GM18909 (cell line): ENCODE measurements around the gene P3H2.
"Not testable (repeated sequence)": the region's sequence is repeated elsewhere in the genome, so short reads cannot be mapped to it uniquely, and the experiment has no call there.

ENCODE experiments used
- ATAC-seq: cut with Tn5 transposase; IDR thresholded peaks from one replicate; pipeline ENCODE4 v1.9.1; 2021; ENCODE audit warnings: mild to moderate bottlenecking; ENCODE audit not compliant: unreplicated experiment, poor library complexity

P3H2 gene, protein sequence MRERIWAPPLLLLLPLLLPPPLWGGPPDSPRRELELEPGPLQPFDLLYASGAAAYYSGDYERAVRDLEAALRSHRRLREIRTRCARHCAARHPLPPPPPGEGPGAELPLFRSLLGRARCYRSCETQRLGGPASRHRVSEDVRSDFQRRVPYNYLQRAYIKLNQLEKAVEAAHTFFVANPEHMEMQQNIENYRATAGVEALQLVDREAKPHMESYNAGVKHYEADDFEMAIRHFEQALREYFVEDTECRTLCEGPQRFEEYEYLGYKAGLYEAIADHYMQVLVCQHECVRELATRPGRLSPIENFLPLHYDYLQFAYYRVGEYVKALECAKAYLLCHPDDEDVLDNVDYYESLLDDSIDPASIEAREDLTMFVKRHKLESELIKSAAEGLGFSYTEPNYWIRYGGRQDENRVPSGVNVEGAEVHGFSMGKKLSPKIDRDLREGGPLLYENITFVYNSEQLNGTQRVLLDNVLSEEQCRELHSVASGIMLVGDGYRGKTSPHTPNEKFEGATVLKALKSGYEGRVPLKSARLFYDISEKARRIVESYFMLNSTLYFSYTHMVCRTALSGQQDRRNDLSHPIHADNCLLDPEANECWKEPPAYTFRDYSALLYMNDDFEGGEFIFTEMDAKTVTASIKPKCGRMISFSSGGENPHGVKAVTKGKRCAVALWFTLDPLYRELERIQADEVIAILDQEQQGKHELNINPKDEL

DNA sequence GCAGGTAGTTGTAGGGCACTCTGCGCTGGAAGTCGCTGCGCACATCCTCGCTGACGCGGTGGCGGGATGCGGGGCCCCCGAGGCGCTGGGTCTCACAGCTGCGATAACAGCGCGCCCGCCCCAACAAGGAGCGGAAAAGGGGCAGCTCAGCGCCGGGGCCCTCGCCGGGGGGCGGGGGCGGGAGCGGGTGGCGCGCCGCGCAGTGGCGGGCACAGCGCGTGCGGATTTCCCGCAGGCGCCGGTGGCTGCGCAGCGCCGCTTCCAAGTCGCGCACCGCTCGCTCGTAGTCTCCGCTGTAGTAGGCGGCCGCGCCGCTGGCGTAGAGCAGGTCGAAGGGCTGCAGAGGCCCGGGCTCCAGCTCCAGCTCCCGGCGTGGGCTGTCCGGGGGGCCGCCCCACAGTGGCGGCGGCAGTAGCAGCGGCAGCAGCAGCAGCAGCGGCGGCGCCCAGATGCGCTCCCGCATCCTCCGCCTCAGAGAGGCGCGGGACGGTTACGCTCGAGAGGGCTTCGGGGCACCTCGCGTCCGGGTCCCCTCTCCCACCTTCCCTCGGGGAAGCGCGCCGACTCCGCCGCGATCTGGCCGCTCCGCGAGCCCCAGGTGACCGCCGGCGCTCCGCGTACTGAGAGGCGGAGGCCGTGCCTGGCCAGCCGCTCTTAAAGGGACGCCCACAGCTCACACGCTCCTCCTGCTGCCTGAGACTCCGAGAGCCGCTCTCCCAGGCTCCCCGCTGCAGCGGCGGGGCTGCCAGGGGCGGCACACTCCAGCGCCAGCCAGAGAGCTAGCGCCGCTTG is at the start of gene P3H2:
TSS of gene P3H2 (minus strand) at position 629 of the 792 bp plus-strand sequence. CDS start at position 463, 166 bp downstream.
- peak; percentile 81 for ATAC-seq

DNA sequence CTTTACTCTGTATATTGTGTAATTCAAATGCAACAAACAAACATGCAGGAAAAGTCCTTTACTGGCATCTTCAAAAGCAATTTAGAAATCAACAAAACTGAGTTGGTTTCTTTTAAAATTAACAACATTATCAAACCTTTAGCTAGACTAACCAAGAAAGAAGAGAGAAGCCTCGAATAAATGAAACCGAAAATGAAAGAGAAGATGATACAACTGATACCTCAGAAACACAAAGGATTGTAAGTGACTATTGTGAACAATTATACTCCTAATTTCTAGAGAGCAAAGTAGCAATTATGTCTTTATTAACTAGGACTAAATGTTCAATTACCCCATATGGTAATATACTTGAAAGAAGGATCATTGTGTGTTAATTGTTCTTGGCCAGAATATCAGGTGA is 49.2 kb upstream of the P3H2 start:
- ATAC-seq, result peak; percentile 82

DNA sequence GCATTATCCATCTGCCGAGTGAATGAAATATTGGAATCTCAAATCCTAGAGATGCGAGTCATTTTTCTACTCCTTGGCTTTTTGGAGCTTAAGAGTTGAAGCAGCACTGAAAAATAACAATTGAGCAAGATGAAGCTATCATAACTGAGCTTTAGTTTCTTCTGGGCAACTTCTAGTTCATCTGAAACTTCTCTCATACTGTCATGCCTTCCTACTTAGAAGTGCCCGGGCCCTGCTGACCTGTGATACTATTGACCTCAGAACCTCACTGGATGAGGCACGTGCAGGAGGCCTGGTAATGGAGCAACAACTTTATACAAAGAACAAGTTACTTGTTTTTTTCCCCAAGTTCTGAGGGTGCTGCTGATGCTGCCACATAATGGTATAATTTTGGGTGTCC is 48.5 kb upstream of the P3H2 start:
- peak; percentile 25 for ATAC-seq

DNA sequence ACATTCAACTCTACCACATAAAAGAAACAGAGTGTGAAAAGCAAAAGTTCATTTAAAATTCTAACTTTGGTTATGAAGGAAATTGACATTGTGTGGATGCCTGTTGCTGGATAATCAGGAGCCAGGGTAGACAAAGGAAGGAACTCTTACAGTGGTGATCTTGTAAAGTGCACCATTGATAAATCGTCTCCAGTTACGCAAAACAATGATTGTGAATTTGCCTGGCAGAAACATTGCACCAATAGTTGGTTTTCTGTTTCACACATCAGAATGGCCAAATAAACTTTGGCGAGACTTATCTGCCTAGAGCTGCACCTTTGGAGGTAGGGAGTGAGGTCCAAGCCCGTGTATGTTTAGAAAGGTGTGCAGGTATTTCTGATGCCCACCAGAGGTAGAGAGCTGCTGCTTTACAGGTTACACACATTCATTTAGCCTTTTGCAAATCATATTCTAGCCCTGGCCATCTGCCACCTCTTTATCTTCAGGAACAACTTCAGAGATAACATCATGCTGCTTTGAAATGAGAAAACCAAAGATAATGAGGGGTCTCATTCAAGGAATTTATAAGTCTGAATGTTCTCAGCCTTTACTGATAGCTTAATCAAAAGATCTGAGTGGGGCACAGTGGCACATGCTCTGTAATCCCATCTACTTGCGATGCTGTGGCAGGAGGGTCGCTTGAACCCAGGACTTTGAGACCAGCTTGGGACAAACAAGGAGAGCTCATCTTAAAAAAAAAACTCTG is 47.4 kb upstream of the P3H2 start:
- ATAC-seq, result no peak

DNA sequence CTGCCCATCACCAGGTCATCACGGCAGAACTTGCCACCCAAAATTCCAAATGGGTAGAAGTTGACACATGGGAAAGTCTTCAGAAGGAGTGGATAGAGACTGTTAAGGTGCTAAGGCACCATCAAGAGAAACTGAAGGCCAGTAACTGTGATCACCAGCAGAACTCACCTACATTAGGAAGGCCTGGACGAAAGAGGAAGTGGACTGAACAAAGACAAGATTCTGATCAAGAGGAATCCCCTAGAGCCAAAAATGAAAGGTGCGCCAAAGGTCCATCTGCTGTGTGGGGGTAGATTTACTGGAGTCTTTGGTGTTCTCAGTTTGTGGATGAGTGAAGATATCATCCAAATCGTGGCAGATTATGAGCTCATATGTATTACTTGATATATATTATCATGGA is 46.3 kb upstream of the P3H2 start:
- ATAC-seq, result no peak

DNA sequence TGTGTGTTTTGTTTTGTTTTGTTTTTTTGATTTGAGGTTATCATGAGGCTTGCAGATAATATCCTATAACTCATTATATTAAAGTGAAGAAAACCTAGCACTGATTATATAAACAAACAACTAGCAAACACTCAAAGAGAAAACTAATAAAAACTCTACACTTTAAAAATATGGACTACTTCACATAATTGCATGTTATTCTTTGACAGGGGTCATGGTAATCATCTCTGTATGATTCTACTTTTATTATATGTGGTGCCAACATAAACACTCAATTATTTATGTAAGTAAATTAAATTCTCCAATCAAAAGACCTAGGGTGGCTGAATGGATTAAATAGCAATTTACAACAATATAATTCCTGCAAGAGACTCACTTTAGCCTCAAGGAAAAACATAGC is 44.6 kb upstream of the P3H2 start:
- ATAC-seq, result no peak

DNA sequence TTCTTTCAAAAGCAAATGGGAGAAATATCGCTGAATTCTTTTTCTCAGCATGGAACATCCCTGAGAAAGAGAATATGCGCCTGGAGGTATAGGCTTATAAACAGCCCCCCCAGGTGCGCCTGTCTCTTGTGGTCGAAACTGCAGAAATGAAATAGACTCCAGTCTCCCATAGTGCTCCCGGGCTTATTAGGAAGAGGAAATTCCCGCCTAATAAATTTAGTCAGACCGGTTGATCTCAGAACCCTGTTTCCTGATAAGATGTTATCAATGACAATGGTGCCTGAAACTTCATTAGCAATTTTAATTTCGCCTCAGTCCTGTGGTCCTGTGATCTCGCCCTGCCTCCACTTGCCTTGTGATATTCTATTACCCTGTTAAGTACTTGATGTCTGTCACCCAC is 41.3 kb upstream of the P3H2 start:
- not testable (repeated sequence) for ATAC-seq

DNA sequence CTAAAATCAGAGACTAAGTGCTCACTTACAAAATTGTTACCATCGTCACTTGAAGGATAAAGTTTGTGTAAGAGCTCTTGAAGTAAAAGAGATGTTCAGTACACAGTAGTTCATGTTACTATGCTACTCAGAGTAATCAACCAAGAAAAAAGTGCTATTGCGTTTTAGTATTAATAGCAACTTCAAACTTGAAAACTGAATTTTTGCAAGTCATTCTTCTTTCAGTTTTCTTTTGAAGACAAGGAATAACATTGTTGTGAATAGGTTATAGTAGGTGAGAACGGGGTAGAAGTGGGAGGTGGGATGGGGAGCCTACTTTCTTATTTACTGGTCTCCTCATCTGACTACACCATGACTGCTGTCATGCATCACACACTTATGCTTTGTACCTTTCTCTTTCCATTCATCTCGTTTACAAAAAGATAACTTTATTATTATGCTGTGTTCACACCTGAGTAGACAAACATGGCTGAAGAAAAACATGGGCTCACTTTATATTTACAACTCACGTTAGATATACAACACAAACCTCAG is 39.3 kb upstream of the P3H2 start:
- ATAC-seq, result no peak

DNA sequence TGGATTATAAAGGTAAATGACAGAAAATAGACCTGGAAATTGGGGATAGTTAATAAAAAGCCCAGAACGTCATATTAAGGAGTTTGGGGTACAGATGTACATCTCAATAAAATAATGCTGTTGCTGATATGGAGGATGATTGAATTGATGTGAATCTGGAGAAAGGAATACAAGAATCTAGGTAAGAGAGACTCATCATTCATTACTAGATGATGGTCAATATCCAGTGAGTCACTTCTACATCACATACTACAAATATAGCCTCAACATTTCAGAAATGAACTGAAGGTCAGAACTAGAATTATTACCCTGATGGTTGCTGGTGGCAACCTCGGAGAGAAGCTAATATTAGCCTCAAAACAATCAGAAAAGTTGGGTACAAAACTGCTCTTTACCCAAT is 37.6 kb upstream of the P3H2 start:
- no peak for ATAC-seq

DNA sequence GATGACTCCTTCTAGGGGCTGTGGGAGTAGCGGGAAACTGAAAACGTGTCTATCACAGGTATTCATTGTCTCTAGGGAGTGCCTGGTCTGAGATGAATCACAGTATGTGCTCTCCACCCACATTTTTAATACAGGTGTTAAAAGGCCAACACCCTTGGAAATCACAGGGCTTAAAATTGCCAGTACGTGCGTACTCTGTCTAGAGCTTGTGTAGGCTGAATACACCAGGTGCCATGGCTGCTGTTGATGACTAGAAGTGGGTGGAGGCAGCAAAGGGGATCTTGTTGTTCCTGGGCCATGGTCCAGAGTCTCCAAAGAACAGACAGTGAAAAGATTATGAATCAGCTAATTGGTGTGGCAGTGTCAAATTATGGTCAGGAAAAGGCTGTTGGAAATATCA is 35.1 kb upstream of the P3H2 start:
- ATAC-seq, result no peak

DNA sequence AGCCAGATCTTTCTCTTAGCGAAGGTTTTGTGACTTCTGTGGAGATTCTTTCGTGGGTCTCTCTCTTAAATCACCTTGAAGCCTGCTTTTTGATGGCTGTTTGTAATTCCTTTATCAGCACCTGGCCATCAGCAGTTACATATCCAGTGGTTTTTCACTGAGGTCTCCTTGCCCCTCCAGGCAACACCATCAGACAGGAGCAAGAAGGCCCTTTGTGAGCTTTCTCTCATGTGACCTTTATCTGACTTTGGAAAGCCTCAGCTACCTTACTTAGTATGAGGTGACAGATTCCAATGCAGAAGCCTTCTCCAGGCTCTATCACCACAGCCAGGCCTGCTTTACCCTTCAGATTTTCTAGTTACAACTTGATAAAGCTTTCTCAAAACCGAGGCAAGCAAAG is 30.0 kb upstream of the P3H2 start:
- no peak for ATAC-seq

DNA sequence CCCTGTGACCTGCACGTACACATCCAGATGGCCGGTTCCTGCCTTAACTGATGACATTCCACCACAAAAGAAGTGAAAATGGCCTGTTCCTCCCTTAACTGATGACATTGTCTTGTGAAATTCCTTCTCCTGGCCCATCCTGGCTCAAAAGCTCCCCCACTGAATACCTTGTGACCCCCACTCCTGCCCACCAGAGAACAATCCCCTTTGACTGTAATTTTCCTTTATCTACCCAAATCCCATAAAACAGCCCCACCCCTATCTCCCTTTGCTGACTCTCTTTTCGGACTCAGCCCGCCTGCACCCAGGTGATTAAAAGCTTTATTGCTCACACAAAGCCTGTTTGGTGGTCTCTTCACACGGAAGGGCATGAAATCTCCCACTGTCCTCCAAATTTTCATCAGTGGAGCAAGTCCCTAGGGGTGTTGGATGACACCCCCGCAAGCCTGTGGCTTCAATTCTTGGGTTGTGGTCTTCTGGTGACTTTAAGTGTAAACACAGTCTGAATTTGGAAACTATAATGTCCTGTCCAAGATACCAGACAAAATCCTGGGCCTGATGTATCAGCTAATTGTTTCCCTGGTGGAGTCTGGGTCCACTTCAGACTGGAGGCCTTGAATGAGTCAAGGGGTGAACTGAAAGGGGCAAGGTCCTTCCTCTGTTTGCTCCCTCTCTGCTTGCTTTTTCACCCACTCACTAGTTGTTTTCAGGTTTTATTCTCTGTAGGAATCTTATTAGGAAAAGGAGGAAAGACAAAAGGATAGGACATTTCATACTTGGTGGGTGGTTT is 29.3 kb upstream of the P3H2 start:
- ATAC-seq, result not testable (repeated sequence)

DNA sequence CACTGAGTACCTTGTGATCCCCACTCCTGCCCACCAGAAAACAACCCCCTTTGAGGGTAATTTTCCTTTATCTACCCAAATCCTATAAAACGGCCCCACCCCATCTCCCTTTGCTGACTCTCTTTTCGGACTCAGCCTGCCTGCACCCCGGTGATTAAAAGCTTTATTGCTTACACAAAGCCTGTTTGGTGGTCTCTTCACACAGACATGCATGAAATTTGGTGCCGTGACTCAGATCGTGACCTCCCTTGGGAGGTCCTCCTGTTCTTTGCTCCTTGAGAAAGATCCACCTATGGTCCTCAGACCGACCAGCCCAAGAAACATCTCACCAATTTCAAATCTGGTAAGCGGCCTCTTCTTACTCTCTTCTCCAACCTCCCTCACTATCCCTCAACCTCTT is 24.1 kb upstream of the P3H2 start:
- ATAC-seq, result not testable (repeated sequence)

DNA sequence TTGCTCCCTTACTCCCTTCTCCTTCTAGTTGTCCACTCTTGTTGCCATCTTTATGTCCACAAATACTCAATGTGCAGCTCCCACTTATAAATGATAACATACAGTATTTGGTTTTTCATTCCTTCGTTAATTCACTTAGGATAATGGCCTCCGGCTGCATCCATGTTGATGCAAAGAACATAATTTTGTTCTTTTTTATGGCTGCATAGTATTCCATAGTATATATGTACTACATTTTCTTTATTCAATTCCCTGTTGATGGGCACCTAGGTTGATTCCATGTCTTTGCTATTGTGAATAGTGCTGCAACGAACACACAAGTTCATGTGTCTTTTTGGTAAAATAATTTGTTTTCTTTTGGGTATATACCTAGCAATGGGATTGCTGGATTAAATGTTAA is 21.3 kb upstream of the P3H2 start:
- ATAC-seq, result no peak

DNA sequence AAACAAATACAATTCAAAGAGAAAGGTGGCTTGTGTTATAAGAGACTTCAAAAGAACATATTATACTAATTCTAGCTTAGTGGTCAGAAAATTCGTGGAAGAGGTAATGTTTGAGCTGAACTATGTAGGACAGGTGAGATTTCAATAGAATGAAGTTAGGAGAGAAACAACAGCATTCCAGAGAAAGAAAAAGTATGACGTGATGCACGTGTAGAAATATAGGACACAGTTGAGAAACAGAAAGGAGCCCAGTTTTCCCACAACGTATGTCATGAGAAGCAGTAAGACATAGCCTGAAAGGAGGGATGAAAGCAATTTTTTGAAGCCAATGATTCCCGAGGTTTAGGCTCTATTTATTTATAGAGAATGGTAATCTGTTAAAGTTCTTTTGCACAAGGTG is 18.7 kb upstream of the P3H2 start:
- no peak for ATAC-seq

DNA sequence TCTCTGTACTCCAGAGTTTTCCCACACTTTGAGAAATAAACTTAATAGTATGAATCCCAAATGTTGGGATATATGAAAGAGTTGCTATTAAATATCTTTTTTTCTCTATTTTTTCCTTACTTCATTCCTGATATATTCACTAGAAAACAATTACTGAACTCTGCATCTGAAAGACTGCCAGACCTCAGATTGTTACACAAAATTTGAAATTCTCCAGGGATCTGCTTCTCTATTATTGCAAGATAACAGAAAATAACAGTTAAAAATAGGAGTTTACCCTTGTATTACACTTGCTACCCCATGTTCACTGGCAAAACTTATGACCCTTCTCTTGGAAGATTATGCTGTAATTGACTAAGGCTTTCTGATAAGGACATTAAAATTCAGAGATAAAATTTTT is 11.7 kb upstream of the P3H2 start:
- no peak for ATAC-seq

DNA sequence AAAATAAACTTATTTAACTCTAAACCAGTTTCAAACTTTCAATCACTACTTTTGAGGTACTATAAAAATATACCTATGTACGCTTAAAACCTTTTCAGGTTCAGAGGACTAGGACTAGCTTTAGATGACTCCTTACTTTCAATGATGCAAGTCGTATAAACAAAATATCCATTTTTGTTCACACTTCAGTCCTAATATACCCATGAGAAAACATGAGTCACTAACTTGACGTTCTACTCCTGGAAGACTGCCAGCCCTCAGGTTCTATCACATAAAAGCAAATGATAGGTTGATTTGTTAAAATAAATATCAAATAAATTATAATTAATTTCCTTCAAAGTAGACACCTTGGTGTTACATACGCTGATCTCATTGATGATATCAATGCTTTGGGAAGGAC is 10.6 kb upstream of the P3H2 start:
- no peak for ATAC-seq

DNA sequence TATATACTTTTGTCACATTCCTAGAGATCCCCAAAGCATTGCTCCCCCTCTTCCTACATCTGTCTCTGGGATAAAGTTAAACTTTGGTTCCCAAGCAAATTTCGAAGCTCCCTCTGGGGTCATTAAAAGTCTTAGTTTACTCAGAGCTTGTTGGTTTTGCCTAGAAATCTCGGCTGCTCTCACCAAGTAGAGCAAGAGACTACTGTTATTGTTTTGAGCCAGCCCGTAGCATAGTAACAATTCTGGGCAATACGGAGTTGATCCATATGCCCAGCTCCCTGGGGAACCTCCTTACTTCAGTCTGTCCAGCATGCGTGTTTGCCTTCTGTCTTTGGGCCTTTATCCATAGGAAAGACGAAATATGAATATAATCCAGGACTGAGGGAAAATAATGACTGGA is 10.0 kb upstream of the P3H2 start:
- no peak for ATAC-seq

DNA sequence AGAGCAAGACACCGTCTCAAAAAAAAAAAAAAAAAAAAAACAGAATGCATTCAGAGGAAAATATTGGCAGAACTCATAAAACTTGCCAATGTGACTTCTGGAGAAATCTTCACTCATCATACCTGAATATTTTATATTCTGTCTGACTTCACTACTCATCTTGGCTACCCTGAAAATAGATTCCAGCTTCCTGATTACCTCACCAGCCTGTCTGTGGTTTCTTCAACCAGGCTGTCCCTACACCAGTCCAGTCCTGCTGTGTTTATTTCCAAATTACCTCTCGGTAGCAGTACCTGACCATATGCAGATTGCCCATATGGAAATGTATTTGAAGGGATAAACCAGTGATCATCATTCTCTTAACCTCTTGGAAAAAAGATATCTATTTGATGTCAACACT is 9.3 kb upstream of the P3H2 start:
- no peak for ATAC-seq
